HG02798 (cell line): ENCODE data around the gene TMA16.
"Not testable (repeated sequence)": the region's sequence is repeated elsewhere in the genome, so short reads cannot be mapped to it uniquely, and the experiment has no call there.

Experiments
- ATAC-seq: cut with Tn5 transposase; IDR thresholded peaks from one replicate; pipeline ENCODE4 v1.9.1; 2021; ENCODE audit warnings: mild to moderate bottlenecking; ENCODE audit not compliant: unreplicated experiment, poor library complexity

The TMA16 gene

GRCh38 chr4:163500586-163500985 lies 6.1 kb downstream of the TMA16 start:
- ATAC-seq, result no peak

GRCh38 chr4:163505374-163505773 lies 10.9 kb downstream of the TMA16 start:
- no peak for ATAC-seq

- no peak for ATAC-seq
These were observed 20.7 kb downstream of the TMA16 start for GRCh38 chr4:163515198-163515597.

GRCh38 chr4:163523791-163524365 lies 29.4 kb downstream of the TMA16 start:
- no peak for ATAC-seq

GRCh38 chr4:163525982-163526381 lies 31.5 kb downstream of the TMA16 start:
- ATAC-seq, result no peak

- no peak for ATAC-seq
These were observed 32.7 kb downstream of the TMA16 start for GRCh38 chr4:163527172-163527571.

GRCh38 chr4:163528653-163529052 lies 34.2 kb downstream of the TMA16 start:
- ATAC-seq, result no peak

- no peak for ATAC-seq
These were observed 39.6 kb downstream of the TMA16 start for GRCh38 chr4:163534056-163534455.

- ATAC-seq, result no peak
These were observed 41.2 kb downstream of the TMA16 start for GRCh38 chr4:163535657-163536056.

- no peak for ATAC-seq
These were observed 41.6 kb downstream of the TMA16 start for GRCh38 chr4:163536091-163536490.

GRCh38 chr4:163537114-163537513 lies 42.6 kb downstream of the TMA16 start:
- ATAC-seq, result no peak

- not testable (repeated sequence) for ATAC-seq
These were observed 44.3 kb downstream of the TMA16 start for GRCh38 chr4:163538820-163539219.

GRCh38 chr4:163540448-163540847 lies 46.0 kb downstream of the TMA16 start:
- no peak for ATAC-seq

GRCh38 chr4:163540977-163541376 lies 46.5 kb downstream of the TMA16 start:
- ATAC-seq, result no peak

- no peak for ATAC-seq
These were observed 47.8 kb downstream of the TMA16 start for GRCh38 chr4:163542275-163542674.

- ATAC-seq, result peak; percentile 92
These were observed 50.0 kb downstream of the TMA16 start for GRCh38 chr4:163544407-163545038.

GRCh38 chr4:163548481-163549243 lies 54.2 kb downstream of the TMA16 start:
- peak; percentile 37 for ATAC-seq

GRCh38 chr4:163550869-163551267 lies 56.4 kb downstream of the TMA16 start:
- no peak for ATAC-seq

GRCh38 chr4:163553146-163553545 lies 58.7 kb downstream of the TMA16 start:
- no peak for ATAC-seq

GRCh38 chr4:163554870-163555465 lies 60.5 kb downstream of the TMA16 start:
- no peak for ATAC-seq

- peak; percentile 49 for ATAC-seq
These were observed 61.7 kb downstream of the TMA16 start for GRCh38 chr4:163556177-163556576.
